ENCODE data around the gene ULK2.

Gene ULK2

GRCh38 chr17:19800571-19800970 is 67.2 kb downstream of the ULK2 start:
- no peak for TF ChIP-seq EZH2 (IDR thresholded peaks at IDR 0.05; ENCODE audit: borderline replicate concordance, low read length)
- no peak for TF ChIP-seq CTCF (IDR thresholded peaks at IDR 0.05; ENCODE audit: low read length)
- Histone ChIP-seq H3K9me2 (ENCODE audit: low read depth, low read length) (no peaks in the 10 kb centered on the region), H3K9ac (ENCODE audit: low read length) (no peak overlapping the region), H2AFZ (ENCODE audit: low read length) (no peak overlapping the region), H3K4me3 (ENCODE audit: low read depth, low read length, poor library complexity, severe bottlenecking) (no peak overlapping the region), H3F3A (ENCODE audit: insufficient read depth, low read length) (no peaks in the 10 kb centered on the region), H4K20me1 (ENCODE audit: insufficient read depth, low read length) (no peaks in the 10 kb centered on the region), H3K27ac (ENCODE audit: low read depth, low read length, poor library complexity, severe bottlenecking) (no peak overlapping the region), H3K79me2 (ENCODE audit: insufficient read depth, low read length) (no peaks in the 10 kb centered on the region), H3K36me3 (ENCODE audit: insufficient read depth, low read length) (no peaks in the 10 kb centered on the region; the same call in 1 of the 2 replicates), H3K4me2 (ENCODE audit: low read length) (no peak overlapping the region), H3K4me1 (ENCODE audit: insufficient read depth, low read length, severe bottlenecking) (no peaks in the 10 kb centered on the region), H3K9me3 (ENCODE audit: low read length) (peaks cover 4% of the 10 kb centered on the region; the same call in 1 of the 2 replicates), H3K27me3 (ENCODE audit: insufficient read depth, low read length) (no peaks in the 10 kb centered on the region; the same call in 1 of the 2 replicates)

- H3K9me3 ChIP-seq (ENCODE audit: low read length) = peaks cover 4% of the 10 kb centered on the region; the same call in 1 of the 2 replicates
- H3K27ac ChIP-seq (ENCODE audit: low read depth, low read length, poor library complexity, severe bottlenecking) = no peak overlapping the region
- TF ChIP-seq EZH2 (IDR thresholded peaks at IDR 0.05; ENCODE audit: borderline replicate concordance, low read length) (no peak), CTCF (IDR thresholded peaks at IDR 0.05; ENCODE audit: low read length) (no peak)
- no peaks in the 10 kb centered on the region; the same call in 1 of the 2 replicates for H3K36me3 ChIP-seq (ENCODE audit: insufficient read depth, low read length)
- H3K9ac ChIP-seq (ENCODE audit: low read length) = no peak overlapping the region
- H3K27me3 ChIP-seq (ENCODE audit: insufficient read depth, low read length) = no peaks in the 10 kb centered on the region; the same call in 1 of the 2 replicates
- no peaks in the 10 kb centered on the region for H3F3A ChIP-seq (ENCODE audit: insufficient read depth, low read length)
- H3K9me2 ChIP-seq (ENCODE audit: low read depth, low read length) = no peaks in the 10 kb centered on the region
- H2AFZ ChIP-seq (ENCODE audit: low read length) = no peak overlapping the region
- no peaks in the 10 kb centered on the region for H4K20me1 ChIP-seq (ENCODE audit: insufficient read depth, low read length)
- no peak overlapping the region for H3K4me3 ChIP-seq (ENCODE audit: low read depth, low read length, poor library complexity, severe bottlenecking)
- no peaks in the 10 kb centered on the region for H3K4me1 ChIP-seq (ENCODE audit: insufficient read depth, low read length, severe bottlenecking)
- no peak overlapping the region for H3K4me2 ChIP-seq (ENCODE audit: low read length)
- H3K79me2 ChIP-seq (ENCODE audit: insufficient read depth, low read length) = no peaks in the 10 kb centered on the region
These were observed 67.9 kb downstream of the ULK2 start for GRCh38 chr17:19799796-19800195.

GRCh38 chr17:19796457-19796856 is 71.3 kb downstream of the ULK2 start:
- Histone ChIP-seq H3K79me2 (ENCODE audit: insufficient read depth, low read length) (no peaks in the 10 kb centered on the region), H2AFZ (ENCODE audit: low read length) (no peak overlapping the region), H3K36me3 (ENCODE audit: insufficient read depth, low read length) (no peaks in the 10 kb centered on the region; the same call in 1 of the 2 replicates)

More at GRCh38 chr17:19796457-19796856, 71.3 kb downstream of the ULK2 start:
- H3K4me3 ChIP-seq (ENCODE audit: low read depth, low read length, poor library complexity, severe bottlenecking) = no peak overlapping the region
- H3F3A ChIP-seq (ENCODE audit: insufficient read depth, low read length) = no peaks in the 10 kb centered on the region
- H4K20me1 ChIP-seq (ENCODE audit: insufficient read depth, low read length) = no peaks in the 10 kb centered on the region
- H3K27ac ChIP-seq (ENCODE audit: low read depth, low read length, poor library complexity, severe bottlenecking) = no peak overlapping the region
- no peak overlapping the region for H3K4me2 ChIP-seq (ENCODE audit: low read length)
- no peaks in the 10 kb centered on the region for H3K9me2 ChIP-seq (ENCODE audit: low read depth, low read length)
- peaks cover 4% of the 10 kb centered on the region; the same call in 1 of the 2 replicates for H3K9me3 ChIP-seq (ENCODE audit: low read length)
- TF ChIP-seq CTCF (IDR thresholded peaks at IDR 0.05; ENCODE audit: low read length) = no peak
- no peak for TF ChIP-seq EZH2 (IDR thresholded peaks at IDR 0.05; ENCODE audit: borderline replicate concordance, low read length)
- H3K4me1 ChIP-seq (ENCODE audit: insufficient read depth, low read length, severe bottlenecking) = no peaks in the 10 kb centered on the region
- H3K27me3 ChIP-seq (ENCODE audit: insufficient read depth, low read length) = no peaks in the 10 kb centered on the region; the same call in 1 of the 2 replicates
- H3K9ac ChIP-seq (ENCODE audit: low read length) = no peak overlapping the region

Measured in OCI-LY1 (cell line).